Myocyte (in vitro differentiated cells): Measurements from ENCODE around the gene SH3D21. TPM values are rescaled to one million over a fixed set of nuclear protein-coding genes. Genes with fewer than 3 reads are reported as not detected.

Source experiments
- DNase-seq: peaks from one replicate; pipeline ENCODE4 v3.0.0-alpha.2; 2012; ENCODE audit warnings: low read depth
- polyA plus RNA-seq: library from polyadenylated mRNA; unstranded; fragments of >200 nt; gene quantifications from one replicate; pipeline ENCODE4 v1.2.1, GENCODE V29; 2012; ENCODE audit warnings: missing spikeins
- total RNA-seq: library from RNA; depleted of rRNA; stranded (reverse); fragments of >200 nt; gene quantifications from 2 replicates; pipeline ENCODE4 v1.2.3, GENCODE V29; 2014

The SH3D21 gene
- total RNA-seq: 1.2 and 1.7 TPM in 2 replicates
- polyA plus RNA-seq: 7.7 TPM

DNA sequence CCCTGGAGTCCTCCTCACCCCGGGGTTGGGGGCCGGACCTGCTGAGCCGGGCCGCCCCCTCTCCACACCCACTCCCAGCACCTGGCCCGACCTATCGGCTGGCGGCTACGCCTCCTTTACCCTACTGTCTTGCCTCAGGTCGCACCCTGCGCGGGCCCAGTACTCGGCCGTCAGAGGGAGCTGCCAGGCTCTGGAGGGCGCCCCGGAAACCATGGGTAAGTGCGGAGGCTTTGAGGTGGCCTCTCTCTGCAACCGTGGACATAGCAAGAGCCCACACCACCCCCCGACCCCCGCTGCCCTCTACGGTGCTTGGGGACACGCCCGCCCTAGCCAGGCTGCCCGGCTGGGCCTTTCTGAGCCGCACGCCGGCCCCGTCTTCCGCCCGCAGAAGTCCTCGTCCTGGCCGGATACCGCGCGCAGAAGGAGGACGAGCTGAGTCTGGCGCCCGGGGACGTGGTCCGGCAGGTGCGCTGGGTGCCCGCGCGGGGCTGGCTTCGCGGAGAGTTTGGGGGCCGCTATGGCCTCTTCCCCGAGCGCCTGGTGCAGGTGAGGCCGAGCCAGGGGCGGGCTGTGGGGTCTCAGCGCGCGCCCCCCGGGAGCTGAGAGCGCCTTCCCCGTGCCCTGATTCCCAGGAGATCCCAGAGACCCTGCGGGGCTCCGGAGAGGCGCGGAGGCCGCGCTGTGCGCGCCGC is at the start of gene SH3D21:
Gene SH3D21 (plus strand): TSS at position 159 of the 692 bp plus-strand sequence. CDS start 53 bp downstream, at position 212.
- DNase-seq: no peak

DNA sequence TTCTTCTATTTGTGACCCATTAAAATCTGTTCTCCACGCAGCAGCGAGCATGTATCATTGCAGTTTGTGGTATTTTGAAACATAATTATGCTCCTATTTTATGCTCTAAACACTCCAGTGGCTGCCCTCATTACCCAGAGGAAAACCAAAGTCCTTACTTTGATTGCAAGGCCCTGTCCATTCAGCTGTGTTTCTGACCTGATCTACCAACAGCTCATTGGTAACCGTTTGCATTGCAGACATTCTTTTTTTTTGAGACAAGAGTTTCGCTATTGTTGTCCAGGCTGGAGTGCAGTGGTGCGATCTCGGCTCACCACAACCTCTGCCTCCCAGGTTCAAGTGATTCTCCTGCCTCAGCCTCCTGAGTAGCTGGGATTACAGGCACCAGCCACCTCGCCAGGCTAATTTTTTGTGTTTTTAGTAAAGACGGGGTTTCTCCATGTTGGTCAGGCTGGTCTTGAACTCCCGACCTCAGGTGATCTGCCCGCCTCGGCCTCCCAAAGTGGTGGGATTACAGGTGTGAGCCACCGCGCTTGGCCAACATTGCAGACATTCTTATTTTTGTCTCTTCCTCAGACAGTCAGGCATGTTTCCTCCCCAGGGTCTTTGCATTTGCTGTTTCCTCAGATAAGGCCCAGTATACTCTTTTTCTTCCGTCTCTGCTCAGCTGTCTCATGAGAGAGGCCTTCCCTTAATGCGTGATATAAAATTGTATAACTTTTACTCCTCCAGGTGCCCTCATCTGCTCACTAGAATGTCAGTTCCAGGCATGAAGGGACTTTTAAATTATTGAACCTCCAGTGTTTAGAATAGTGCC is 49.4 kb upstream of the SH3D21 start:
- peak; percentile 20 for DNase-seq

- DNase-seq: peak; percentile 78
These were observed 48.8 kb upstream of the SH3D21 start for GRCh38 chr1:36257375-36257767.

DNA sequence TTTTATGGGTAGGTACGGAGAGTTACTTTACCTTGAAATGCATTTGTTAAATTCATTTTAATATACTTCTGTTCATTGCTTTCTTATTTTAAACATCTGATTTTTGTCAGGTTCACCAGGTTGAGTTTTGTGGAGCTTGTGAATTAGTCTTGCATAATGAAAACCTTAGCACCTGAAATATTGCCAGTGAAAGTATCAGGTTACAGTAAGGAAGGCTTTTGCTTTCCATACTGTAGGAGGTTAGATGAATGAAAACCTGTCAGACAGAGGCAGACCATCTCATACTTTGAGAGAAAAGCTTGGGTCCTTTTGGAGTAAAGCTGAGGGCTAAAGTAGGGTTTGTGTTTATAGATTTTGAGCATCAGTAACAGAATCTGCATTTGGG is 47.2 kb upstream of the SH3D21 start:
- DNase-seq: no peak

DNA sequence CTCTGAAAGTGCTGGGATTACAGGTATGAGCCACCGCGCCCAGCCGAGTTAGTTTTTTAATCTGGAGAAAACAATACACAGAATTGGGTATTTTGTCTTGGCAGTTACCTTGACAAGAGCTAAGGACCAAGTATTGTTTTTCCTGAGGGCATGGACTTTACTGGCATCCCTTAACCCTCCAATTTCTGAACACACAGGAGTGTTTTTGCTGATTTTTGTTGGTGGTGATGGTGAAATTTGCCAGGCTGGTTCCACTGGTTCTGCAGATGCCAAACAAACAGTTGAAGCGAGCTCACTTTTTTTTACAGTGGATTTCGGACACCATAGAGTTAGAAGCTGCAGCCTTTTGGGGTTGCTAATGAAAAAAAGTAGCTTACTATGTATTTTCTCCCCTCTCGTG is 37.2 kb upstream of the SH3D21 start:
- no peak for DNase-seq

DNA sequence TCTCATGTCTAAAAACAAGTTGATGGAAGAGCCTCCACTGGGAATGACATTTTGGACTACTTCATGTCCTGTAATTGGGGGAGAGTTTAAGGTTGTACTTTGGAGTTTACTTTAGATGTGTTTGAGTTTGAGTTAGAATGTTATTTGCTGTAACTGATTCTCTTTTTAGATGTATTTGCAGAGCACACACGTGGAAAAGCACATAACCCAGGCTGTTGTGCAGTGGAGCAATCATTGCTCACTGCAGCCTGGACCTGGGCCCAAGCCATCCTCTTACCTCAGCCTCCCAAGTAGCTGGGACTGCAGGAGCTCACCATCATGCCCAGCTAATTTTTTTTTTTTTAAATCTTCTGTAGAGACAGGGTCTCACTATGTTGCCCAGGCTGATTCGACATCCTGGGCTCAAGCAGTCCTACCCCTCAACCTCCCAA is 36.7 kb upstream of the SH3D21 start:
- DNase-seq: no peak

DNA sequence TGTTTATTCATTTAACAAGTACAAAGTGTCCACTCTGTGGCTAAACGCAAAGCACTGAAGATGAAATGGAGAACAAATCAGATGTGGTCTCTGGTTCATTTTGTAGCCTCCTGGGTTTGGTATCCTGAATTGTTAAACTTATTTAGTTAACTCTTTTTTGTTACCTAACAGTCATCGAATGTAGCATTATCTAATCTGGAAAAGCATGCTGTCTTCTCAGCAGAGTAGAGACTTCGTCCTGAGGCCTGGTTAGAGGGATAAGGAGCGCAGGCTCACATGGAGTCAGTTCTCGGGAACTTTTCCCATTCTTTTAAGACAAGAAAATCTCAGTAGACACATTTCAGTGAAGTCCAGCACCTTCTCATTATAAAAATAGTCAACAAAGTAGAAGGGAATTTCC is 33.1 kb upstream of the SH3D21 start:
- no peak for DNase-seq

GRCh38 chr1:36274201-36274600 is 32.0 kb upstream of the SH3D21 start:
- no peak for DNase-seq

GRCh38 chr1:36276688-36277087 is 29.5 kb upstream of the SH3D21 start:
- DNase-seq: no peak

GRCh38 chr1:36279110-36279788 is 26.9 kb upstream of the SH3D21 start:
- DNase-seq: peak; percentile 74

GRCh38 chr1:36279789-36280296 is 26.3 kb upstream of the SH3D21 start:
- DNase-seq: no peak

DNA sequence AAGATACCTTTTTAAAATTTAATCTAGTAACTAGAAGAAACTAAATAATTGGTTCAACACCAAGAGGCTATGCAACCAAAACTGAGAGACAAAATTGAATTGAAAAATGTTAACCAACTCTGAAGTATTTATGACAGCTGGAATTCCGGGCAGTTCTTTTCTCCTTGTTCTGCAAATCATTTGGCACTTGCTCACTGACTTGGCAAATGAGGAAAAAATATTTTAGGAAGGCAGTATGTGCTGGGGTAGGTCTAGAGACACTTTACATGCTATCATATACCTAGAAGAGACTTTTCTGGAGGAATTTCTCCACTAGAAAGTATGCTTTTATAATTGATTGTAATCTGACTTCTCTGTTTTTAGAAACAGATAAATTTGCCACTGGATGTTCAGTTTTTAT is 22.1 kb upstream of the SH3D21 start:
- peak; percentile 52 for DNase-seq

DNA sequence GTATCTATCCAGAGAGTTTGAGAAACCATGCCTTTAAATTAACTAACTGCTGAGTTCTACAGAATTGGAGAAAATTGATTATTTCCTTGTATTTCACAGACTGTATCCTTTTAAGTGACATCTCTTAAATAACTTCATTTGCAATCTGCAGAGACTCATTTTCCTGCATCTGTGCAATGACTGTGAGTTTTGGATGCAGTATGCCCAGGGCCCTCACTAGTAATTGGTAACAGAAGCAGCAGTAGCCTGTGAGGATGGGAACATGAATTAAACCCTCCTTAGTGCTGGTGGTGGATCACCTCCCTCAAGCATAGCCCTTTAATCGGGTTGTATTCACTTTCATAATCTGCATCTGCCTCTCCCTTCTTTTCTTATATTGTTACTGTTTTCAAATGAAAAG is 21.7 kb upstream of the SH3D21 start:
- DNase-seq: no peak

- peak; percentile 92 for DNase-seq
These were observed 20.6 kb upstream of the SH3D21 start for GRCh38 chr1:36285443-36286101.

DNA sequence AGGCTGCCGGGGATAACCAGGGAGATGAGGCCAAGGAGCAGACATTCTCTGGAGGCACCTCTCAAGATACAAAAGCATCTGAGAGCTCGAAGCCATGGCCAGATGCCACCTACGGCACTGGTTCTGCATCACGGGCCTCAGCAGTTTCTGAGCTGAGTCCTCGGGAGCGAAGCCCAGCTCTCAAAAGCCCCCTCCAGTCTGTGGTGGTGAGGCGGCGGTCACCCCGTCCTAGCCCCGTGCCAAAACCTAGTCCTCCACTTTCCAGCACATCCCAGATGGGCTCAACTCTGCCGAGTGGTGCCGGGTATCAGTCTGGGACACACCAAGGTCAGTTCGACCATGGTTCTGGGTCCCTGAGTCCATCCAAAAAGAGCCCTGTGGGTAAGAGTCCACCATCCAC is 19.4 kb upstream of the SH3D21 start:
- no peak for DNase-seq

DNA sequence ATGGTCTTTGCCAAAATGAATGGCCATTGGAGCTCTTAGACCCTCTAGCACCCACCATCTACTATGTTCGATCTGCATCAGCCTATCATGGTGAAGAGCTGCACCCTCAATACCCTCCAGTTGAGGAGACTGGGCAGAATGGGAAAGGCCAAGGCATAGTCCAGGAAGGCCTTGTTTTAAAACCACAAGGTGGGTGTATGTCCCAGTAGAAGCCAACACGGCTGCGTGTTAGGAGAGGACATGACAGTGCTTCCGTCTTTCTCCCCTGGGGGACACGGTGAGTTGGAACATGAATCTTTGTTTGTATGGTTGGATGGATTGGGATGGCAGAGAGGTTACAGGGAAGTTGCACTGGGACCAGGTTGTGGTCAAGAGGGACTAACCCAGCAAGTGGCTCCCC is 18.6 kb upstream of the SH3D21 start:
- no peak for DNase-seq

GRCh38 chr1:36295390-36295789 is 10.8 kb upstream of the SH3D21 start:
- no peak for DNase-seq

DNA sequence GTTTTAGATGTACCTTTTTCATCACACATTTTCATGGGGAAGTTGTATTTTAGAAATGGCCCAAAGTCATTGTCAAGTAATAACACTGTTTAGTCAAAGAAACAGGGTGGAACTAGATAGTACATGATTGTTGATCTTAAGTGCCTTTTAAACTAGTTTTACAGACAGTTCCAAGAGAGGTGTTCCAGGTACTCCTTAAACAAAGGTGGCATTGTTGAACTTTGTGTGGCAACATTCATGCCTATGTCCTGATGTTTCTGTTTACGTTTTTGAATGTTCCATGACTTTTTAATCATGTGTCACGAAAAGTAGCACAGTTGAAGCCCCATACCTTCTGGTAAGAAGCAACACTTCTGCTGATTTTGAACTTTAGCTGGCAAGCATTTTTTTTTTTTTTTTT is 9.1 kb upstream of the SH3D21 start:
- no peak for DNase-seq

GRCh38 chr1:36298640-36299039 is 7.5 kb upstream of the SH3D21 start:
- DNase-seq: no peak

GRCh38 chr1:36300526-36300925 is 5.6 kb upstream of the SH3D21 start:
- DNase-seq: no peak

DNA sequence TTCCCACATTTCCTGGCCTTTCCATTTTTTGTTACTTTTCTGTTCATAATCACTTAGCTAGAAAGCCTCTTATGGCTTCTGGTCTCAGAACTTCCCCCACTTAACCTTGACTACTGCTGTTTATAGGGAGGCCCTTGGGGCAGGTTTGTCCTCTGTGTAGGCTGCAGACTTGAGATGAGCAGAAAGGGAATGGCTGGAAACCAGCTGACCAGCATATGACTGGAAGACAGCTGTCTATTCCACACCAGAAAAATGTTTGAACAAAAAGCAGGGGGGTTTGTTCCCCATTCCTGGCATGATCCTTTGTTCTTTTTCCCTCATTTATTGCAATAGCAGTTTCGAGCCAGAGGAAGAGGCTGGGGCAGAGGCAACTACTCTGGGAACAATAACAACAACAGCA is 4.9 kb upstream of the SH3D21 start:
- peak; percentile 53 for DNase-seq
